Lower leg skin (tissue), 4 donors: ENCODE results near the gene HTD2. TPM values are rescaled to one million over a fixed set of nuclear protein-coding genes. Genes with fewer than 3 reads are reported as not detected.

Source experiments
- DNase-seq, 2 donors: peaks; one replicate each; pipeline ENCODE4 v3.0.0-alpha.2; 2019; ENCODE audit warnings: low spot score in 2 of 2
- H3K4me3 ChIP-seq: fragments of 200-600 bp; sonication (generic); 2 replicates; pipeline ENCODE4 v1.5.1; 2017; ENCODE audit warnings: mild to moderate bottlenecking, low read depth; ENCODE audit not compliant: poor library complexity, severe bottlenecking
- CTCF ChIP-seq, 3 donors: fragments of 450-650 bp; IDR thresholded peaks; one replicate each; pipeline ENCODE4 v1.5.1; 2016; ENCODE audit warnings: antibody characterized with exemption in 3 of 3, mild to moderate bottlenecking in 3 of 3, moderate library complexity in 2 of 3
- POLR2A ChIP-seq, 2 donors: fragments of 450-650 bp; IDR thresholded peaks; one replicate each; pipeline ENCODE4 v1.6.1; 2016 to 2017; ENCODE audit warnings: antibody characterized with exemption in 2 of 2, mild to moderate bottlenecking in 1 of 2, moderate library complexity in 1 of 2
- WGBS, 2 donors: methylation state at CpG; one replicate each; pipeline ENCODE4 v1.1.5; 2018; 5-methylcytosine and 5-hydroxymethylcytosine counted together
- intact Hi-C: fragments of 100-400 bp; cut with DNase I; formaldehyde crosslinking; loops from one replicate; pipeline ENCODE4 v1.15.0; 2023; ENCODE audit warnings: low total_unique reads
- total RNA-seq, 4 donors: library from RNA; depleted of rRNA; stranded (reverse); fragments of >200 nt; gene quantifications; one replicate each; pipeline ENCODE4 v1.1.0, GENCODE V29; 2016

HTD2 gene
- total RNA-seq, 4 donors from 2014 or later = 9.5 to 17.7 (median 12.7) TPM

GRCh38 chr3:58299075-58299474, 7.2 kb upstream of the HTD2 start:
- DNase-seq = no peak
- 53 to 63% methylated on average over 2 of the region's 2 CpGs for WGBS, 2 donors
- H3K4me3 ChIP-seq = no peak overlapping the region
- intact Hi-C loops = loop anchor here (2.0 kb wide), 1 partner anchor 112 kb away; no protein-coding TSS in a partner anchor
- TF ChIP-seq CTCF (IDR thresholded peaks at IDR 0.05) (no peak), POLR2A (IDR thresholded peaks at IDR 0.05) (no peak)

GRCh38 chr3:58299839-58300516, 6.3 kb upstream of the HTD2 start:
- TF ChIP-seq CTCF (IDR thresholded peaks at IDR 0.05) (no peak), POLR2A (IDR thresholded peaks at IDR 0.05) (no peak)
- WGBS, 2 donors = 17 to 18% methylated on average over 8 of the region's 8 CpGs
- intact Hi-C loops = loop anchor here (2.0 kb wide), 1 partner anchor 113 kb away; no protein-coding TSS in a partner anchor
- DNase-seq = no peak
- no peak overlapping the region for H3K4me3 ChIP-seq

GRCh38 chr3:58307639-58308215, 1.4 kb downstream of the HTD2 start:
- intact Hi-C loops = loop anchor here (5.0 kb wide), 1 partner anchor 320 kb away; no protein-coding TSS in a partner anchor
- 20% methylated on average over 10 of the region's 10 CpGs for WGBS, 2 donors
- peak in 1 of 2 donors; percentile 37 for DNase-seq
- TF ChIP-seq CTCF (IDR thresholded peaks at IDR 0.05) = no peak
- no peak for TF ChIP-seq POLR2A (IDR thresholded peaks at IDR 0.05)
- no peak overlapping the region for H3K4me3 ChIP-seq

- intact Hi-C loops = loop anchor here (5.0 kb wide), 1 partner anchor 319 kb away; no protein-coding TSS in a partner anchor
- 9 to 28% methylated on average over 1 of the region's 1 CpG for WGBS, 2 donors
- no peak for TF ChIP-seq POLR2A (IDR thresholded peaks at IDR 0.05)
- DNase-seq = no peak
- H3K4me3 ChIP-seq = no peak overlapping the region
These were observed 2.4 kb downstream of the HTD2 start for GRCh38 chr3:58308728-58309127.

GRCh38 chr3:58317811-58318210, 11.5 kb downstream of the HTD2 start:
- WGBS, 2 donors = 72 to 86% methylated on average over 2 of the region's 2 CpGs
- TF ChIP-seq CTCF (IDR thresholded peaks at IDR 0.05) = no peak
- no peak for TF ChIP-seq POLR2A (IDR thresholded peaks at IDR 0.05)
- intact Hi-C loops = loop anchor here (5.0 kb wide), 1 partner anchor 94 kb away; no protein-coding TSS in a partner anchor
- DNase-seq = no peak
- no peak overlapping the region for H3K4me3 ChIP-seq

GRCh38 chr3:58321791-58322190, 15.5 kb downstream of the HTD2 start:
- intact Hi-C loops = loop anchor here (10.0 kb wide), 1 partner anchor 213 kb away; the partner anchor contains the start of gene ACOX2
- TF ChIP-seq CTCF (IDR thresholded peaks at IDR 0.05) (no peak), POLR2A (IDR thresholded peaks at IDR 0.05) (no peak)
- WGBS, 2 donors = 90 to 95% methylated on average over 7 of the region's 7 CpGs
- H3K4me3 ChIP-seq = no peak overlapping the region
- DNase-seq = no peak
